Right lobe of liver (tissue), 4 donors: Measurements from ENCODE around the gene AVP.

Source experiments
- CTCF ChIP-seq, 4 donors: fragments of 200-600 bp in 3 of 4; fragments of 450-650 bp in 1 of 4; IDR thresholded peaks; one replicate each; pipeline versions ENCODE4 v1.5.1 to v1.8.0; 2016 to 2022; ENCODE audit warnings: antibody characterized with exemption in 4 of 4, mild to moderate bottlenecking in 2 of 4
- POLR2A ChIP-seq: fragments of 450-650 bp; IDR thresholded peaks from one replicate; pipeline ENCODE4 v1.6.1; 2017; ENCODE audit warnings: antibody characterized with exemption, mild to moderate bottlenecking
- donor health status: DM: no; HTN: no; CAD: no.
- donor health status: DM: no; HTN: no; CAD: no.
- donor health status: DM: no; HTN: yes; CAD: no.

- TF ChIP-seq POLR2A (no peak), CTCF (IDR thresholded peaks at IDR 0.05) (no peak)
Observed at GRCh38 chr20:3094848-3095629, 10.5 kb upstream of the AVP start.
